HL-60 (cell line): ENCODE measurements around the gene ALOX15.

Experiments
- POLR2AphosphoS5 ChIP-seq: IDR thresholded peaks from 2 replicates; pipeline ENCODE4 v1.6.1; 2012; ENCODE audit warnings: low read depth
- TF ChIP-seq, protein P1 (sequence below): IDR thresholded peaks from one replicate; pipeline ENCODE4 v1.5.1; 2011; ENCODE audit warnings: low read length, control low read depth, inconsistent platforms; ENCODE audit not compliant: insufficient read depth
- TF ChIP-seq, protein P2 (sequence below): IDR thresholded peaks from 2 replicates; pipeline ENCODE4 v1.6.1; 2012; ENCODE audit warnings: low read depth; ENCODE audit not compliant: insufficient replicate concordance

DNA sequence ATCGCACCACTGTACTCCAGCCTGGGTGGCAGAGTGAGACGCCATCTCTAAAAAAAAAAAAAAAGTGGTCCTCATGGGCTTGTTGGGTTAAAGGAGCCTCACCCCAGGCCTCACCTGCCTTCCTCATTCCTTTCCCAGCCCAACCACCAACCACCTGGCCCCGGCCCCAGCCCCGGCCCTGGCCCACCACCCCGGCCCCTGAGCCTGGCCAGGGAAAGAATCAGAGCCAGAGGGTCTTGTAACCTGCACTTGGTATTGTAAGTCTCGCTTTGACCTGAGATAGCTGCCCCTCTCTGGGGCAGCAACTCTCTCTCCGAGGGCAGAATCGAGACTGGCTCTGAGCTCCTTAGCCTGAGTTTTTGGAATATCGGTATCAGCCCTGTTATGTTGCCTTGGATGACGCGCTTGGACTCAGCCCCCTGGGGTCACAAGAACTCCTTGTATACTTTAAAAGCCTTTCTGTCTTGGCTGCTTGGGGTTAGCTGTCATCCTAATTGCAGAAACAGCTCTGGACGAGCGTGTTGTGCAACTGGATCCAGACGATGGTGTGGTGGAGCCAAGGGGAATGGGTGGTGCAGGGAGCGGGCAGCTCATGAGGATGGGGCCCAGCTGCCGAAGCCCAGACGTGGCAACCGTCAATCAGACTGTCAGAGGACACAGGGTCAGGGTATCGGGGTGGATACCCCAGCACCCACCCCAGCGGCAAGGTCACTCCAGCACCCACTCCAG is 42.5 kb downstream of the ALOX15 start:
- TF ChIP-seq, protein P1, sequence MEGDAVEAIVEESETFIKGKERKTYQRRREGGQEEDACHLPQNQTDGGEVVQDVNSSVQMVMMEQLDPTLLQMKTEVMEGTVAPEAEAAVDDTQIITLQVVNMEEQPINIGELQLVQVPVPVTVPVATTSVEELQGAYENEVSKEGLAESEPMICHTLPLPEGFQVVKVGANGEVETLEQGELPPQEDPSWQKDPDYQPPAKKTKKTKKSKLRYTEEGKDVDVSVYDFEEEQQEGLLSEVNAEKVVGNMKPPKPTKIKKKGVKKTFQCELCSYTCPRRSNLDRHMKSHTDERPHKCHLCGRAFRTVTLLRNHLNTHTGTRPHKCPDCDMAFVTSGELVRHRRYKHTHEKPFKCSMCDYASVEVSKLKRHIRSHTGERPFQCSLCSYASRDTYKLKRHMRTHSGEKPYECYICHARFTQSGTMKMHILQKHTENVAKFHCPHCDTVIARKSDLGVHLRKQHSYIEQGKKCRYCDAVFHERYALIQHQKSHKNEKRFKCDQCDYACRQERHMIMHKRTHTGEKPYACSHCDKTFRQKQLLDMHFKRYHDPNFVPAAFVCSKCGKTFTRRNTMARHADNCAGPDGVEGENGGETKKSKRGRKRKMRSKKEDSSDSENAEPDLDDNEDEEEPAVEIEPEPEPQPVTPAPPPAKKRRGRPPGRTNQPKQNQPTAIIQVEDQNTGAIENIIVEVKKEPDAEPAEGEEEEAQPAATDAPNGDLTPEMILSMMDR: no peak
- TF ChIP-seq, protein P2, sequence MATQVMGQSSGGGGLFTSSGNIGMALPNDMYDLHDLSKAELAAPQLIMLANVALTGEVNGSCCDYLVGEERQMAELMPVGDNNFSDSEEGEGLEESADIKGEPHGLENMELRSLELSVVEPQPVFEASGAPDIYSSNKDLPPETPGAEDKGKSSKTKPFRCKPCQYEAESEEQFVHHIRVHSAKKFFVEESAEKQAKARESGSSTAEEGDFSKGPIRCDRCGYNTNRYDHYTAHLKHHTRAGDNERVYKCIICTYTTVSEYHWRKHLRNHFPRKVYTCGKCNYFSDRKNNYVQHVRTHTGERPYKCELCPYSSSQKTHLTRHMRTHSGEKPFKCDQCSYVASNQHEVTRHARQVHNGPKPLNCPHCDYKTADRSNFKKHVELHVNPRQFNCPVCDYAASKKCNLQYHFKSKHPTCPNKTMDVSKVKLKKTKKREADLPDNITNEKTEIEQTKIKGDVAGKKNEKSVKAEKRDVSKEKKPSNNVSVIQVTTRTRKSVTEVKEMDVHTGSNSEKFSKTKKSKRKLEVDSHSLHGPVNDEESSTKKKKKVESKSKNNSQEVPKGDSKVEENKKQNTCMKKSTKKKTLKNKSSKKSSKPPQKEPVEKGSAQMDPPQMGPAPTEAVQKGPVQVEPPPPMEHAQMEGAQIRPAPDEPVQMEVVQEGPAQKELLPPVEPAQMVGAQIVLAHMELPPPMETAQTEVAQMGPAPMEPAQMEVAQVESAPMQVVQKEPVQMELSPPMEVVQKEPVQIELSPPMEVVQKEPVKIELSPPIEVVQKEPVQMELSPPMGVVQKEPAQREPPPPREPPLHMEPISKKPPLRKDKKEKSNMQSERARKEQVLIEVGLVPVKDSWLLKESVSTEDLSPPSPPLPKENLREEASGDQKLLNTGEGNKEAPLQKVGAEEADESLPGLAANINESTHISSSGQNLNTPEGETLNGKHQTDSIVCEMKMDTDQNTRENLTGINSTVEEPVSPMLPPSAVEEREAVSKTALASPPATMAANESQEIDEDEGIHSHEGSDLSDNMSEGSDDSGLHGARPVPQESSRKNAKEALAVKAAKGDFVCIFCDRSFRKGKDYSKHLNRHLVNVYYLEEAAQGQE: no peak
- TF ChIP-seq POLR2AphosphoS5: no peak
